Left ventricle myocardium superior (tissue), 1 donor: ENCODE data around the gene ZNF205. TPM values are rescaled to one million over a fixed set of nuclear protein-coding genes. Genes with fewer than 3 reads are reported as not detected.
"Not testable (repeated sequence)": the region's sequence is repeated elsewhere in the genome, so short reads cannot be mapped to it uniquely, and the experiment has no call there.

ENCODE experiments used
- ATAC-seq: fragments of 200-7000 bp; cut with Tn5 transposase; one replicate; pipeline ENCODE4 v1.9.1; 2020; ENCODE audit warnings: mild to moderate bottlenecking, moderate library complexity
- DNase-seq: peaks from one replicate; pipeline ENCODE4 v3.0.0-alpha.2; 2020
- intact Hi-C: fragments of 100-400 bp; cut with micrococcal nuclease; formaldehyde crosslinking; loops from one replicate; pipeline ENCODE4 v1.11.0; 2022
- total RNA-seq: library from RNA; stranded (reverse); fragmentation: NEBNext Ultra II Directional; extraction: Animal tissue kit (Norgen Biotek cat#: 25700); gene quantifications from one replicate; pipeline ENCODE4 v1.2.1, GENCODE V29; 2021
- donor health status: DM: no; HTN: yes; CAD: no; lungs with severe emphysema.

The ZNF205 gene
- total RNA-seq, 1 donor from 2014 or later, result 8.8 TPM

DNA sequence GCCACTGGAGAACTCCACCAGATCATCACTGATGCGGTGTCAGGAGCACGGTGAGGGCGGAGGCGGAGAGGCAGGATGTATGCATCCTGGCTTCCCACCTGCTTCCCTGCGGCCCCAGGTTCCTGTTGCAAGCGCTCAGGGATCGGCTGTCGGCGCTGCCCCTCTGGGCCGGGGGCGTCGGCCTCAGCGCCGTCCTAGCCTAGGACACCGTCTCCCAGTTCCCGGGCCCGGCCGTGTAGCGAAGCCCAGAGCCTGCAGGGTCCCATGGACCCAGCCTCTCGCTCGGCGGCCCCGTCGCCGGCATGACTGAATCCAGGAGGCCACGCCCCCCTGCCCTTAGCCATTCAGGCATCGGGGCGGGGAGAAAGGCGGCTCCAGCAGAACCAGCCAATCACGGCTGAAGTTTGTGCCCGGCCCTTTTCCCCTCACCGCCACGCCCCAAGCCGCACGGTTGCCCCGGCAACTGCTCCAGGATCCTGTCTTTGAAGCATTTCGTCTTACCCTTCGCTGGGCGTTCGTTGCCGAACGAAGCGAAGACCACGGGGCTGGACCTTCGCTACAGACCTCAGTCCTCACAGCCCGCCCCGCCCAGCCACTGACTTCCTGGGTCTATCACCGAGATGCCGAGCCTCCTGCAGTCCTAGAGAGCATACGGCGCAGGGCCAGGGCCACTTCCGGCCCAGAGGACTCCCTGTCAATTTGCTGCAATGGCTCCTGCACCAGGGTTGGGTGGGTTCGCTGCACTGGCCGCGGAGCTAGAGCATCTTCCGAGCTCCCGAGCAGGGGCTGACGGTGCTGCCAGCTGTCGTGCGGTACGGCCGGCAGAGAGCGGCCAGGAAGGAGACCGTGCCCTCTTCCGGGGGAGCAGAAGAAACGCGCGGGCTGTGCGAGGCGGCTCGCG lies 11.8 kb downstream of the ZNF205 start:
- intact Hi-C loops, result no loop called here
- peak; percentile 96 for ATAC-seq
- peak; percentile 98 for DNase-seq

DNA sequence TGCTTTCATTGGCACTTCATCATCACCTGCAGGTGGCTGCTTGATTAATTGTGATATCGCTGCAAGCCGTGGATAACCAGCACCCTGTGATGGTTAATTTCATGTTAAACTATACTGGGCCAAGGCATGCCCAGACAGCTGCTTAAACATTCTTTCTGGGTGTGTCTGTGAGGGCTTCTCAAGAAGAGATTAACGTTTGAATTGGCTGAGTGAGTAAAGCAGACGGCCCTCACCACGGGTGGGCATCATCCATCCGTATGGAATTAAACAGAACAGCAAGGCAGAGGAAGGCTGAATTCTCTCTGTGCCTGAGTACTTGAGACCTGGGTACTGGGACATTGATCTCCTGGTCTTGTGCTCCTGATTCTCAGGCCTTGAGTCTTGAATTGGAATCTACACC lies 15.4 kb downstream of the ZNF205 start:
- DNase-seq (no peak), ATAC-seq (no peak)
- intact Hi-C loops, result no loop called here

DNA sequence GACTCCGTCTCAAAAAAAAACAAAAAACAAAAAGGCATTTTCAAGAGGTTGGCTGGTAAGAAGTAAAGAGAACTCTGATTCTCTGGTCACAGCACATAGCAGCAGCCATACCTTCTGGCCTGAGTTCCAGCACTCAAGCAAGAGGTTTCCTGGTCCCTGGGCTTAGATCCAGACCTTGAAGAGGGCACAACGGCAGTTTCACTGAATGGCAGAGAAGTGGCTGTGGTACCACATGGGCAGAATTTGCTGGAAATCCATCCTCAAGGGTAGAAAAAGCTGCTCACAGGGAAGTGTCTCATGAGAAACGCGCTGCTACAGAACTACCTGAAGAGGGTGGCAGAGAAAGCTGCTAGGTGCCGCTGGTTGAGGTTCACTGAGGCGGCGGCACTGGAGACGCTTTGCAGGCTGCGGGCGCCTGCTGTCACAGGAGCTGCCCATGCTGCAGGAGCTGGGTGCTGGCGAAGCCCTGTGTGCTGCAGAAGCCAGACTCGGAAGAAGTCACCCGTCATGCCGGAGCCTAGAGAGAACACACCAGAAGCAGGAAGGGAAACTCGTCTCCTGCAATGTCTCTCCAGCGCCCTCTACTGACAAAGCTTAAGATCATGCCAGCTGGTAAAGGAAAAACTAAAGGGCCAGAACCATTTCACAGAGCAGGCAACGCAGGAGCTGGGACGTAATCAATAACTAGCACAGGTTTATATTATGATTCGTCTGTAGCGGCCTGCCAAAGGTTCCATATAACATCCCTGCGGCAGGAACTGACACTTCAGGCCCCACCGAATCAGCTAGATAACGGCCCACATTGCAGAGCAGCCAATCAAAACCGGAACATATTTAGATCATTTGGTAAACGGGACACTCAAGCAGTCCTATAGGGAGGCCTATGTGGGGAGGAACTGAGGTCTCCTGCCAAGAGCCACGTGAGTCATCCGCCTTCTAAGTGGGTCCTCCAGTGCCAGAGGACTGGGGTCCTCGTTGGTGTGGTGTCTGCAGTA lies 17.0 kb downstream of the ZNF205 start:
- peak; percentile 69 for DNase-seq
- intact Hi-C loops, result no loop called here
- ATAC-seq, result peak; percentile 78

DNA sequence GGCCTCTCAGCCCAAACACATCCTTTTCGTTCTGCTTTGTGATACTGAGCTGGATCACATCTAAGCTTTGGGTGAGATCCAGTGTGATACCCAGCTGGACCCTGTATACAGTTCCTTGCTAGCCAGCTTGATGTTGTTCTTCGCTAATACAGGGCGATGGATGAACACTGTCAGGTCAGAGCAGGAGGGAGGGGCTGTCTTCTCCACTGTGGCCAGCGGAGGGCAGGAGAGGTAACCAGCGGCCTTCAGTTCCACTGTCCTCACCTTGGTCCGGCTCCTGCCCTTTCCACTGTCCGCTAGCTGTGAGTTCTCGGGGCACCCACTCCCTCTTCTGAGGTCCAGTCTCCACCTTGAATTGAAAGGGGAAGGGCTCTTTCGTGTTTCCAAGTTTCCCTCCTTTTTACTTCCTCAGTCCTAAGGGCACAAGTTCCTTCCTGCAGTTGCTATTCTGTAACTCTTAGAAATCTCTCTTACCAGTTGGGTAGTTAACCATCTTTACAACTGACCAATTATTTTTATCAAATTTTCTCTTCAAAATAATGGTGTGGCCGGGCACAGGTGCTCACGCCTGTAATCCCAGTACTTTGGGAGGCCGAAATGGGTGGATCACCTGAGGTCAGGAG lies 19.5 kb downstream of the ZNF205 start:
- DNase-seq, result peak; percentile 48
- intact Hi-C loops, result no loop called here
- ATAC-seq, result no peak

DNA sequence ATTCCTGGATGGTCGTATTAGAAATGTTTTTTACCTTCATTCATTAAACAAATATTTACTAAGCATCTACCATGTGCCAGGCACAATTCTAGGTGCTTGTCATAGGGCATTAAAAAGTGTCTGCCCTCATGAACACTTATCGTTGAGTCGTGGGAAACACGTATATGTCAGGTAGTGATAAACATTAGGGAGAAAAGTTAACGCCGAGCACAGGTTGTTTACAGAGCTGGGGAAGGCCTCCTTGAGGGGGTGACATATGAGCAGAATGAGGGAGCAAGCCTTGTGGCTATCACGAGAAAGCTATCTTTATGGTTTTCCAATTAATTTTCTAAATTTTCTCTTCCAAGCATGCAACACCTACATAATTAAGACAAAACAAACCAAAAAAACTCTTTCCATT lies 21.5 kb downstream of the ZNF205 start:
- no peak for DNase-seq
- intact Hi-C loops, result no loop called here
- ATAC-seq, result no peak

DNA sequence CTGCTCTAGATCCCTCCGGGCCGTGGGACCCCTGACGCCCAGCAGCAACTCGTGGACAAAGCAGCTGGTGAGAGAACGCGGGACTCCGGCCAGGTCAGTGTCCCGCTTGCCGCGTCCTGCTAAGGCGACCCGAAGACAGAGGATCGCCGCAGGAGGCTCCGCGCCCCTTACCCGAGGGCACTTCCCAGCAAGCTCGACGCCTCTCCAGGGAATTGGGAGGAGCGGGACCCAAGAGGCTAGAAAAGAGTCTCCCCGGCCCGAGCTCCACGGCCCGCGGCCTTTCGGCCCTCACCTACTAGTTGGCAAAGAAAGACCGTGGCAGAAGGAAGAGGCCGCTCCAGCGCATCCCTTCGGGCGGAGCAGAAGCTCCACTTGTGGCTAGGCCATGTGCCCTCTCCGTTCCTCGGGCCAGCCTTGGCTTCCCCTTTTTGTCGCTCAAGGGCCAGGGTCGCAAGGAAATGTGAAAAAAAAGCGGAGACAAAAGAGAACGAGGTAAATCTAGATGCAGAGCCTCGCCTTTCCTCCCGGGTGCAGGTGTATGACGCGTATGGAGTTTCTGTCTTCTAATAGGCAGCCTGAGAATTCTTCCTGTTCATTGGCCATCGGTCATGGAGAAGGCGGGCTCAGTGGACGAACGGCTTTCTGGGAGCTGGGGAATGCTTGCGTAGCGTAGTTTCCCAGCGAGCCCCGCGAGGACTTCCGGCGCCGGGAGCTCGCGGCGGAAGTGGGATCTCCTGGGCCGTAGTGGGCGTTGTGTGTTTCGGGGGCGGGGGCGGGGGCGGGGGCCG lies 22.1 kb downstream of the ZNF205 start, which contains the start of gene ZNF213:
Gene ZNF213 (plus strand): TSS at position 692 of the 788 bp plus-strand sequence. CDS start 2,252 bp downstream, outside the sequence.
- intact Hi-C loops, result no loop called here
- DNase-seq, result peak; percentile 95
- peak; percentile 96 for ATAC-seq

DNA sequence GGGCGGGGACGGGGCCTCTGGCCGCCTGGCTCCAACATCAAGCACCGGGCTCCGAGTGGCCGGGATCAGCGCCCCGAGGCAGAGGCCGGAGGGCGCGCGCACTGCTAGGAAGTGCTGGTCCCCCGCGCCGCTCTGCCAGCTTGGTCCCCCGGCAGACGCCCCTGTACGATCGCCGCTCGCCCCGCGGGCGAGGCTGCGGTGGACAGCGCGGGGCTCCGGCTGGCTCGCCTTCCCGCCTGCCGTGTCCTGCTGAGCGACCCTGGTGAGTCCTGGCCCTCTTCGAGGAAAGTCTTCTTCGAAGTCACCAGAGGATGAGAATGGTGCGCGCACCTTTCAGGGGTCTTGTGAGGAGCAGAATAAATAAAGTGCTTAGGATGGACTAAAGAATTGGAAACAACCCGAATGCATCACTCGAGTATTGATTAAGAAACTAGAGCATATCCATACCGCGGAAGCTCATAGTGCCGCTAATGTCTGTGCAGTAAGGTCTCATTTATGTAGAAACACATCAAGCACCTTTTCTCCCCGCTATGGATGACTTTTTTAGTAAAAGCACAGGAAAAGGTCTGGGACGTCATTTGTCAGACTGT lies 22.8 kb downstream of the ZNF205 start:
- intact Hi-C loops, result no loop called here
- DNase-seq, result no peak
- ATAC-seq, result no peak

DNA sequence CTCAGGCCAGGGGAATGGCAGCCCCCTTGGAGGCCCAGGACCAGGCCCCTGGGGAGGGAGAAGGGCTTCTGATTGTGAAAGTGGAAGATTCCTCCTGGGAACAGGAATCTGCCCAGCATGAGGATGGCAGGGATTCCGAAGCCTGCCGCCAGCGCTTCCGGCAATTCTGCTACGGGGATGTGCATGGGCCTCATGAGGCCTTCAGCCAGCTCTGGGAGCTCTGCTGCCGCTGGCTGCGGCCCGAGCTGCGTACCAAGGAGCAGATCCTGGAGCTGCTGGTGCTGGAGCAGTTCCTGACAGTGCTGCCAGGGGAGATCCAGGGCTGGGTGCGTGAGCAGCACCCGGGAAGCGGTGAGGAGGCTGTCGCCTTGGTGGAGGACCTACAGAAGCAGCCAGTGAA lies 24.9 kb downstream of the ZNF205 start:
- intact Hi-C loops, result no loop called here
- peak; percentile 27 for DNase-seq

DNA sequence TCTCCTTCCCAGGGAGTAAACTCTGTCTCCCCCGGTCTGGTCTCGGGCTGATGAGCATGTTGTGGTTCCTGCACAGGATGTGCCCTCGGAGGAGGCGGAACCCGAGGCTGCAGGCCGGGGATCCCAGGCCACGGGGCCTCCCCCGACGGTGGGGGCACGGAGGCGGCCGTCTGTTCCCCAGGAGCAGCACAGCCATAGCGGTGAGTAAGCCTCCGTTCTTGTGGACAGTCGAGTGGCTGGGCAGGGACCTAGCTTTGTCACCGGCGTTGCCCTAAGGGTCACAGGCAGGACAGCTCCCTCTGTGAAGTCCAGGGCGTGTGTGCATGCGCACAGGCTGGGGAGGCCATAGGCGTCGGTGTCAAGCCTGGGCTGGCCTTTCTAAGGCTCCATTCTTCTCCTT lies 26.0 kb downstream of the ZNF205 start:
- intact Hi-C loops, result no loop called here
- DNase-seq (no peak), ATAC-seq (no peak)

More for the DNA sequence above, 24.9 kb downstream of the ZNF205 start:
- no peak for ATAC-seq

DNA sequence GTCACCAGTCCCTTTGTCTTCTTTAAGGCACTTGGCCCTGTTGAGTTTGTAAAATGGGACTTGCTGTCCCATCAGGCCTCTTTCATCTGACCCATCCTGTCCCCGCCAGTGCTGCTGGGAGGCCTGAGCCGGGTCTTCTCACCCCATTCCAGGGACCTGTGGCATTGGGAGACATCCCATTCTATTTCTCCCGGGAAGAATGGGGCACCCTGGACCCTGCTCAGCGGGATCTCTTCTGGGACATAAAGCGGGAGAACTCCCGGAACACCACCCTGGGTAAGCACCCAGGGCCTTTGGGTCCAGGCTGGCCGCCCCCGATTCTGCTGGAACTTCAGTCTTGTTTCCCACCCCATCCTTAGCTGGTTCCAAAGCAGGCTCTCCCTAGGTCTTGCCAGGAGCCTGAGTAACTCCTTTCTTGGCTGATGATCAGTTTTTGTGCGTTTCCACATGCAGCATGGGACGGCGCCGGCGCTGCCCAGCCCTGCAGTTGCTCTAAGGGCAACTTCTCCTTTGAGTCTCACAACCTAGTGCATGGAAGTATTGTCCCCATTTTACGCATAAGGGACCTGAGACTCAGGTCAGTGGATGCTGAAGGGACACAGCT lies 26.5 kb downstream of the ZNF205 start:
- DNase-seq (no peak), ATAC-seq (no peak)
- intact Hi-C loops, result no loop called here

DNA sequence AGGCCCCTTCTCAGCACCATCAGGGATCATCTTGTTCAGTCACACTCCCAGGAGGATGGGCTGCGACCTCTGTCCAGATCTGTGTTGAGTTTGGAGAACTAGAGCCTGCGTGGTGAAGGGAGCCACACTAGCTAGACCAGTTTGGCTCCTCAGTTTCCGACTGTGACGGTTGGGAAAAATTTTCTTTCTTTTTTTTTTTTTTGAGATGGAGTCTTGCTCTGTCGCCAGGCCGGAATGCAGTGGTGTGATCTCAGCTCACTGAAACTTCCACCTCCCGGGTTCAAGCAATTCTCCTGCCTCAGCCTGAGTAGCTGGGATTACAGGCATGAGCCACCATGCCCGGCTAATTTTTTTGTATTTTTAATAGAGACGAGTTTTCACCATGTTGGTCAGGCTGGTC lies 27.2 kb downstream of the ZNF205 start:
- intact Hi-C loops, ATAC-seq: not testable (repeated sequence)

DNA sequence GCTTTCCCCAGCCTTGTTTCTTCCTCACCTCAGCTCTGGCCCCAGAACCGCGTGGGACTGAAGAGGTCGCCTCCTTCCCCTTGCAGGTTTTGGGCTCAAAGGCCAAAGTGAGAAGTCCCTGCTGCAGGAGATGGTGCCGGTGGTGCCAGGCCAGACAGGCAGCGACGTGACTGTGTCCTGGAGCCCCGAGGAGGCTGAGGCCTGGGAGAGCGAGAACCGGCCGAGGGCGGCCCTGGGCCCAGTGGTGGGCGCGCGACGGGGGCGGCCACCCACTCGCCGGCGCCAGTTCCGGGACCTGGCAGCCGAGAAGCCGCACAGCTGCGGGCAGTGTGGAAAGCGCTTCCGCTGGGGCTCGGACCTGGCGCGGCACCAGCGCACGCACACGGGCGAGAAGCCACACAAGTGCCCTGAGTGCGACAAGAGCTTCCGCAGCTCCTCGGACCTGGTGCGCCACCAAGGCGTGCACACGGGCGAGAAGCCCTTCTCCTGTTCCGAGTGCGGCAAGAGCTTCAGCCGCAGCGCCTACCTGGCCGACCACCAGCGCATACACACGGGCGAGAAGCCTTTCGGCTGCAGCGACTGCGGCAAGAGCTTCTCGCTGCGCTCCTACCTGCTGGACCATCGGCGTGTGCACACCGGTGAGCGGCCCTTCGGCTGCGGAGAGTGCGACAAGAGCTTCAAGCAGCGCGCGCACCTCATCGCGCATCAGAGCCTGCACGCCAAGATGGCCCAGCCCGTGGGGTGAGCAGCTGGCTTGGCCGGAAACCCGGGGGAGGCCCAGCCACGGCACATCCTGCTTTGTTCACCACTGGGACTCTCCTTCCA lies 28.4 kb downstream of the ZNF205 start:
- no peak for DNase-seq
- intact Hi-C loops, result no loop called here

More for the DNA sequence above, 27.2 kb downstream of the ZNF205 start:
- not testable (repeated sequence) for DNase-seq

DNA sequence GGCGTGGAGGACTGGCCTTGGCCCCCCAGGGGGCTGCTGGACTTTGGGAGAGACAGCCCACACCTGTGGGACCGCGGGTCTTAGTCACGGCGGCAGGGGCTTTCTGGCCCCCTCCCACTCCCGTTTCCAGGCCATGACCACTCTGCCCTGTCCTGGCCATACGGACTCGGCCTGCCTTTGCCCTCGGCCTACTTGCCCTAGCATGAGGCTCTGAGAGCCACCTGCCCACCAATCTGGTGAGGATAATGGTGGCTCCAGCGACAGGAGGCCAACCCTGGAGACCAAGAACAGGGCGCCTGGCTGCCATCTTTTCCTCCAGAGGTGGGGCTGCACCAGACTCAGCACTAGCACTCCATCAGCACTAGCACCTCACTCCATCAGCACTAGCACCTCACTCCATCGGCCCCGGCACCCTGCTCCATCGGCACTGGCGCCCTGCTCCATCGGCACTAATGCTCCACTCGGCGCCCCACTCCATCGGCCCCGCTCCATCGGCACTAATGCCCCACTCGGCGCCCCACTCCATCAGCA lies 29.5 kb downstream of the ZNF205 start:
- intact Hi-C loops, result no loop called here
- no peak for DNase-seq
- no peak for ATAC-seq

More for the DNA sequence above, 28.4 kb downstream of the ZNF205 start:
- no peak for ATAC-seq

DNA sequence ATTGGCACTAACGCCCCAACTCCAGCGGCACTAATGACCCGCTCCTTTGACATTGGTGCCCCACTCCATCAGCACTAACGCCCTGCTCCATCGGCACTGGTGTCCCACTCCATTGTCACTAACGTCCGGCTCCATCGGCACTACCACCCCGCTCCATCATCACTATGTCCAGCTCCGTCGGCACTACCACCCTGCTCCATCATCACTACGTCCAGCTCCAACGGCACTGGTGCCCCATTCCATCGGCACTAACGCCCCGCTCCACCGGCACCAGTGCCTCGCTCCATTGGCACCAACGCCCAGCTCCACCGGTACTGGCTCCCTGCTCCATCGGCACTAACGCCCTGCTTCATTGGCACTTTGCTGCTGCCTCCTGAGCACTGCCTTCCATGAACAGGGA lies 29.9 kb downstream of the ZNF205 start:
- intact Hi-C loops, result no loop called here
- DNase-seq, result peak; percentile 28

DNA sequence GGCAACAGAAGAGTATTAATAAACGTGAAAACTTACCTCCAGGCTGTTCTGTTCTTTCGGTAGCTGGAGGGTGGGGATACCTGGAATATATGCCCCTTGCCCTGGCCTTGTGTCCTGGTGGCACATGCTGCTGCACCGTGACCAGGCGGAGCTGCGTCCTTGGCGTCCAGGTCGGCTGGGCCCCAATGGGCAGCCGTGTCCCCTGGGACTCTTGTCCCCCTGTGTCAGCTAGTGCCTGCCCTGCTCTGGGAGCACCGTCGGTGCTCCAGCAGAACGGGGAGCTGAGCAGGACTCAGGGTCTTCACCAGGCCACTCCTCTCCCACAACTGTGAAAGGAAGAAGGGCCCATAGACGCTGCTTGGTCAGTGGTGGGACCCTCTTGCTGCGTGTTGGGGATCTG lies 30.4 kb downstream of the ZNF205 start:
- intact Hi-C loops, result no loop called here
- ATAC-seq (no peak), DNase-seq (no peak)

More for the DNA sequence above, 29.9 kb downstream of the ZNF205 start:
- no peak for ATAC-seq

DNA sequence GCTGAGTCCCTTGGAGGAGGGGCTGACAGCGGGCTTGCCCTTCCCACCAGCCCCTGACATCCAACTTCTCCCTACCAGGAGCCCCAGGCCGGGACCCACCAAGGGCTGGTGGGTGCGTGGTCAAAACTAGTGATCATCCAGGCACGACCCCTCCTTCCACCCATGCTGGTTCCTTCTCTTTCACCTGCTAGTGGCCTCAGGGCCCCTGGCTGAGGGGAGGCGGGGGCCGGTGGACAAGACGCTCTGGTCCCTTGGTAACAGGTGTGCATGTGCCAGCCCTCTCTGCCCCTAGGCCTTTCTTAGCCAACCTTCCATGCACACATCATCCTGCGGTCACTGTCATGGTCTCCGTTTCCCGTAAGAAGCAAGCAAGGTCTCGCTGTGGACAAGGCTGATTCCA lies 30.8 kb downstream of the ZNF205 start:
- DNase-seq (no peak), ATAC-seq (no peak)
- intact Hi-C loops, result no loop called here
